ENCODE results near the gene HADHB.
"Not testable (repeated sequence)": the region's sequence is repeated elsewhere in the genome, so short reads cannot be mapped to it uniquely, and the experiment has no call there.

HADHB gene

DNA sequence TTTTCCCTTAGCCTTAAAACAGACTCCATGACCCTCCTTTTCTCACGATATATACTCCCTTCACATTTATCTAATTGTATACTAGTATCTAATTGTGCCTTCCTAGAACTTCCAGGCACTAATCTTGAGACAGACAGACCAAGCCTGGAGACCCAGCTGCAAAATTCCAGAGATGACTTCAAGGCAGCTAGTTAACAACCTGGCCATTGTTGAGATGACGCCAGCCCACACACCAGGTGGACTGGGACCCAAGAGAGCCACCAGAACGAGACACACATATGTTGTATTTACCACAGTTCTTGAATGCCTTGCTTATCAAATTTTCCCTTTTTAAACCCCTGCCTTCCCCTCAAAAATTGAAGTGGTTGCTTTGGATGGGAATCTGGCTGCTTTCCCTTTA is 52.3 kb downstream of the HADHB start:
- DNase-seq (ENCODE audit: low read depth in 2 of 2): no peak

- DNase-seq (ENCODE audit: low read depth in 2 of 2): no peak
These were observed 53.5 kb downstream of the HADHB start for GRCh38 chr2:26298286-26298637.

GRCh38 chr2:26298638-26299393 is 54.1 kb downstream of the HADHB start:
- DNase-seq (ENCODE audit: low read depth in 2 of 2): no peak

DNA sequence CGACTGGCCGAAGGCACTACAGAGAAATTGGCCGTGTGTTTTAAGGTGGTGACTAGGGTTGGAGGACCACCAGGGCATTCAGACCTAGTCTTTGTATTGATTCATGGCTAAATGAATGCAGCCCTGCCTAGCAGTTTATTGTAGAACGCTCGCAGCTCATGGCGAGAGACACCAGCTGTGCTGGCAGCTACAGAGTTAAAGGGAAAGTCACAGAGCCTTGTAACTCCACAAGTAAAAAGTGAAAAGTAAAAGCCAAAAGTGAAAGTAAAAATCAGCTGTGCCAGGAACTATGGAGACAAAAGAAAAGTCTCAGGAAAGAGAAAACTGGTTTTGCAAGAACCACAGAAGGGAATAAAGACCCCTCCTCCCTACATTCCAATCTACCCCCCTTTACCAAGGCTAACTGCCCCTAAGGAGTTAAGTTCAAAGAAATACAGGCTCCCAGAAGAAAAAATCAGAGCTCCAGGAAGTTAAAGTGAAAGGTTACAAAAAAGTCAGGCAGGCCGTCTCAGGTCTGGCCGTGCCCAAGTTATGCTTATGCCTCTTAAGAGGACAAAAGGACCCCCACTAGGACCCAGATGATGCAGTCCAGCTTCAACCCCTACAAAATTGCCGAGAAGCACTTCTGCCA is 54.8 kb downstream of the HADHB start:
- DNase-seq (ENCODE audit: low read depth in 2 of 2): no peak

- DNase-seq (ENCODE audit: low read depth in 2 of 2): no peak
These were observed 55.6 kb downstream of the HADHB start for GRCh38 chr2:26300234-26300925.

- no peak for DNase-seq (ENCODE audit: low read depth in 2 of 2)
These were observed 58.1 kb downstream of the HADHB start for GRCh38 chr2:26302846-26303245.

- DNase-seq (ENCODE audit: low read depth in 2 of 2): not testable (repeated sequence)
These were observed 60.4 kb downstream of the HADHB start for GRCh38 chr2:26305094-26305493.

GRCh38 chr2:26305540-26305939 is 60.8 kb downstream of the HADHB start:
- no peak for DNase-seq (ENCODE audit: low read depth in 2 of 2)

GRCh38 chr2:26309921-26310320 is 65.2 kb downstream of the HADHB start:
- DNase-seq (ENCODE audit: low read depth in 2 of 2): no peak

DNA sequence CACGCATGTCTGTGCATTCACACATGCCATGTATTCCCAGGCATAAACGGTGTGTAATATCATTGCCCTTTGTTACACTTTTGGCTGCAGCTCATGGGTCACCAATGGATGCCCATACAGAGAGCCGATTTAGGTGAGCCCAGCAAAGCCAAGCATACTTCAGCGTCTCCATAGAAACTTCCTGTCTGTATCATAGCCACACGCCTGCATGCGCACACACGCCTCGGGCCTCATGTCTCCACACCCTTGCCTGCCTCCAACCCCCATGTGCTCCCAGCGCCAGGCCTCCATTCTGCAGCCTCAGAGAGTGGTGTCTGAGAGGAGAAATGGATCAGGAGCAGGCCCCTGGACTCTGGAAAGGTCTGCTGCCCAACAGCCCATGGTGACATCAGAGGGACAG is 67.7 kb downstream of the HADHB start:
- DNase-seq (ENCODE audit: low read depth in 2 of 2): no peak

DNA sequence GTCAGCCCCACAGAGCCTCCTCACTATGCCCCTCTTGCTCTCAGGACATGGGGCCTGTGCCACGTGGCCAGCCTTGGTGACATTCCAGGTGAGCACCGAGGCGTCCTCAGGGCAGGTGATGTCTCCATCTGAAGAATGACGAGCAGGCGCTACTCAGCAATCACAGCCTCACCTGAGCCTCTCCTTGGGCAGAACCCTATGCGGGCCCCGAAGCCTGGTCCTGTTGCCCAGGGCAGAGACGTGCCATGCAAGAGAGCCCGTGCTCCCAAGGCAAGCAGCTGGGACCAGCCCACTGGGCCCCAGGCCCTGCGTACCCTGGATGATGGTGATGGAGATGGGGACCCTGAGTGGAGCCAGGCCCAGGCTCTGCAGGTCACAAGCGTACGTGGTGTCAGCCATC is 68.7 kb downstream of the HADHB start:
- no peak for DNase-seq (ENCODE audit: low read depth in 2 of 2)

DNA sequence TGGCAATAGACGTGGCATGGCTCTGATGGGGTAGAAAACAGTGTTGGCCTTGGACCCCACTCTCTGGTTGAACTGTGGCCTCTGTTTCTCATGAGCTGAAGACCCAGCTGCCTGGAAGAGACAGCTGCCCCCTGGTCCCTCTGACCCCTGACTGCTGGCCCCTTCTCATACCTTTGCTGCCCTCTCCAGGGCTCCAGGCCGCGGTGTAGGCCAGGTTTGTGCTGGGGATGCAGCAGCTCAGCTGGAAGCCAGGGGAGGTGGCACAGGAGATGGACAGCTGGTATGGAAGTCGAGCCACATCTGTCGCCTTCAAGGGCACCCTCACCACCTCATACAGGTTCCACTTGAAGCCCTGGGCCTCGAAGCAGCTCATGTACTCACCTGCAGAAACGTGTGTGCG is 69.5 kb downstream of the HADHB start:
- DNase-seq (ENCODE audit: low read depth in 2 of 2): no peak

DNA sequence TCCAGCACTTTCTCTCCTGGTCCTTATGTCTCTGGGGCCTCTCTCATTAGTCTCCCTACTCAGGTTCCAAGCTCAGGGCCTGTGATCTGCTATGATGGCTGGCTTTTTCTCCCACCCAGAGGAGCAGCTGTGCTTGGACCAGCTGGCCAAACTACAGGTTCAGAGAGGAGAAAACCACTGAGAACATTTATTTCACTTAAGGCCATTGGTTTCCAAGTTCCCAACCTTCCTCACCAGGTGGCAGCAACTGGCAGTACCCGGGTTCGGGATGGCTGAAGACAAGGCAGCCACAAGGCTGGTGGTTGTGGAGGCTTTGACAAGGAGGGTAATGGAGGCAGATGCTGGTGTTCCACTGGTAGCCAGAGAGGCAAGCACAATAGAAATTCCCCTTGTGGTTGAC is 71.3 kb downstream of the HADHB start:
- no peak for DNase-seq (ENCODE audit: low read depth in 2 of 2)

GRCh38 chr2:26316845-26317244 is 72.1 kb downstream of the HADHB start:
- DNase-seq (ENCODE audit: low read depth in 2 of 2): no peak

GRCh38 chr2:26317377-26318105 is 72.8 kb downstream of the HADHB start:
- DNase-seq (ENCODE audit: low read depth in 2 of 2): no peak

- DNase-seq (ENCODE audit: low read depth in 2 of 2): no peak
These were observed 74.2 kb downstream of the HADHB start for GRCh38 chr2:26318950-26319349.

- not testable (repeated sequence) for DNase-seq (ENCODE audit: low read depth in 2 of 2)
These were observed 79.7 kb downstream of the HADHB start for GRCh38 chr2:26324479-26324878.

DNA sequence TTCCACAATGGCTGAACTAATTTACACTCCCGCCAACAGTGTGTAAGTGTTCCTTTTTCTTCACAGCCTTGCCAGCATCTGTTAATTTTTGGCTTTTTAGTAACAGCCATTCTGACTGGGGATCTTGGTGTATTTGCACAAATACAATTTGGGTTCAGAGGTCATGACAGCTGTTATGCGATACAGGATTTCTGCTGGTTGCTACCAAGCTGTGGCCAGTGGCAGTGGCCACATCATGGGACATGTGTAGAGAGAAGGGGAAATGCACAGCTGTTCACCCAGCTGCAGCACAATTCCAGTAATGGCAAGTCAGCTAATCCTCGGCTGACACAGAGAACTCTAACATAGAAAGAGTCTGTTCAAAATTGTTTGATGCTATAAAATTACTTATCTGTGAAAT is 80.2 kb downstream of the HADHB start:
- no peak for DNase-seq (ENCODE audit: low read depth in 2 of 2)

DNA sequence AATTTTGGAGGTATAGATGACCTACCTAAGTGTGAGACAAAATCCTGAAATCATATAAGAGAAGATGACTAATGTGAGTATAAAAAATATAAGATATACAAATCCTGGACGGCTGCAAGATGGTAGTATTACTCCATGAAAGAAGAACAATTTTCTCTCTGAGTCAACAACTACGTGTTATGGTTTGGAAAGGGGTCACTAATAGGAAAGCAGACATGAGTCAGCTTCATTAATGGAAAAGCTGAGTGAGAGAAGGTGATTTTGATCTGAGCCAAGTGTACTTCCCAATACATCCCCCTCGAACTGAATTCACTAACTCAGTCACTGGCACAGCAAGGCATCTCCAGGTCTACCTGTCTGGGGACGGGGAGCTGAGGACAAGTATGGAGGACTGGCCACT is 81.1 kb downstream of the HADHB start:
- no peak for DNase-seq (ENCODE audit: low read depth in 2 of 2)

GRCh38 chr2:26326514-26326913 is 81.8 kb downstream of the HADHB start:
- no peak for DNase-seq (ENCODE audit: low read depth in 2 of 2)

DNA sequence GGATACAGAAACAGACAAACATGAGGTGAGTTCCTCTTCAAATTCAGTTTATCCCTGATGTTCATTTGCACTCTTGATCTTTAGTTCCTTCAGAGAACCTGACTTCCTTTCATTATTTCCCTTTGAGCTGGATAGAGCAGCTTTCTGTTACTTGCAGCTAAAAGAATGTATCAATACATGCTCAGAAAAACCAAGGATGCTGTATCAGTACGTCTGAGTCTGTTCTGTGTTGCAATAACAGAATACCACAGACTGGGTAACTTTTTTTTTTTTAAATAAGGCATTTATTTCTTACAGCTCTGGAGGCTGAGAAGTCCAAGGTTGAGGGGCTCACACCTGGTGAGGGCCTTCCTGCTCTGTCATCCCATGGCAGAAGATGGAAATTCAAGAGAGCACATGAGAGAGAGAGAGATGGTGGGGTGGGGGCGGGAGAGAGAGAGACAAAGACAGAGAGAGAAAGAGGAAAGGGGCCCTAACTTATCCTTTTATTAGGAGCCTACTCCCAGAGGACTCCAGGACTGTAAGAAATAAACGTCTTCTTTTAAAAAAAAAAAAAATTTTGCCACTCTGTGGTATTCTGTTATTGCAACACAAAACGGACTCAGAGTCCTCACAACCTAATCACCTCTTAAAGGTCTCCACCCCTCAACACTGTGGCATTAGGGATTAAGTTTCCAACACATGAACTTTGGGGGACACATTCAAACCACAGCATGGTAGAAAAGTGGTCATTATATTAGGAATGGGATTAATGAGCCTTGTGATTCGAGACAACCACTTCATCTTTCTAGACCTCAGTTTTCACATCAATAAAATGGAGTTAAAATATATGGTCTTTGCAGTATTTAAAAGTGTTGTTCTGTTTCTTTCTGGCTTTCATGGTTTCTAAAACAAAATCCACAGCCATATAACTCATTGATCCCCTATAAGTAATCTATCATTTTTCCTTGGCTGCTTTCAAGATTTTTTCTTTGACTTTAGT is 82.8 kb downstream of the HADHB start:
- DNase-seq (ENCODE audit: low read depth in 2 of 2): no peak
